GM19025 (cell line): ENCODE data around the gene SH3TC1.
A peak's percentile ranks its signal among the peaks of the same experiment; 100 is the strongest.

Source experiments
- ATAC-seq: cut with Tn5 transposase; IDR thresholded peaks from one replicate; pipeline ENCODE4 v1.9.1; 2021; ENCODE audit warnings: mild to moderate bottlenecking, low read depth, moderate library complexity; ENCODE audit not compliant: unreplicated experiment

The SH3TC1 gene

DNA sequence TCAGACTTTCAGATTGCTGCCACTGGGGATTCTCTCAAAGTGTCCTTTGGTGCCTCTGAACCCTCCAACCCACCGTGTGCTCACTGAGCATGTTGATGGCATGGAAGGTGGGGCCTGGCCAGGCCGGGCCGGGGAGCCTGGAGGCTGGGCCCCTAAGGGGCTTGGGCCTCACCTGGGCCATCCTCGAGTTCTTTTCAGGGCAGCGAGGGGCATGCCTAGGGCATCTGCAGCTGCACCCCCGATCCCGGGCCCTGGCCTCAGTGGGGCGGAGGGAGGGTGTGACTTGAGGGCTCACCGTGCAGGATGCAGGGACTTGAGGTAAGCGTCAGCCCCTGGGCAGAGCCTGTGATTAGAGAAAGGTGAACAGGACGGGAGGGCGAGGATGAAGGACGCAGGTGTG lies 1.6 kb upstream of the SH3TC1 start:
- no peak for ATAC-seq

DNA sequence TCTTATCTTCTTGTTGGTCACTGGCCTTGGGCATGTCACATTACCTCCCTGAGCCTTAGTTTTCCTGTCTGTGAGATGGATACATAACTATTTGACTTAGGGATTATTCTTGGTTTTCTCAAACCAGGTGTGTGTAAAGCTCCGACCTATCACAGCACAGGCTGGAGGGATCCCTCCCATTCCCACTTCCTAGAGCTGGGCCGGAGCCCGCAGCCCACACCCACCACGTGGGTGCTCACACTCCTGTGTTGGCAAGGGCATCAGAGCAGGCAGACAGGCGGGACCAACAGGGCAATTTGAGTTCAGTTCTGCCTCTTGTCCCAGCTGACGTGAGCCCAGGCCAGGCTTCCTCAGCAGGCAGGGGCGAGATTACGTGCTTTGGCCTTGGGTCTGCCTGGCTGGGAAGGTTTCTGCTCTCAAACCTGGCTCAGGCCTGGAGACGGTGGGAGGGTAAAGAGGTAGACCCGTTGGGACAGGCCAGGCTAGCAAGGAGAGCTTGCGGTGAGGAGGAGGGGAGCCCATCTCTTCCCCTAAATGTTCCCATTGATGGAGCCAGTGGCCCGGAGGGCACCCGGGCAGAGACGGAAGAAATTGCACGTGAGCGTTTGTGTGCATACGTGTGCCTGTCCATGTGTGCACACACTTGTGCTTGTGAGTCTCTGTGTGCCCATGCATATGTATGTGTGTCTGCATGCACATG lies 734 bp upstream of the SH3TC1 start:
- ATAC-seq: peak; percentile 1

DNA sequence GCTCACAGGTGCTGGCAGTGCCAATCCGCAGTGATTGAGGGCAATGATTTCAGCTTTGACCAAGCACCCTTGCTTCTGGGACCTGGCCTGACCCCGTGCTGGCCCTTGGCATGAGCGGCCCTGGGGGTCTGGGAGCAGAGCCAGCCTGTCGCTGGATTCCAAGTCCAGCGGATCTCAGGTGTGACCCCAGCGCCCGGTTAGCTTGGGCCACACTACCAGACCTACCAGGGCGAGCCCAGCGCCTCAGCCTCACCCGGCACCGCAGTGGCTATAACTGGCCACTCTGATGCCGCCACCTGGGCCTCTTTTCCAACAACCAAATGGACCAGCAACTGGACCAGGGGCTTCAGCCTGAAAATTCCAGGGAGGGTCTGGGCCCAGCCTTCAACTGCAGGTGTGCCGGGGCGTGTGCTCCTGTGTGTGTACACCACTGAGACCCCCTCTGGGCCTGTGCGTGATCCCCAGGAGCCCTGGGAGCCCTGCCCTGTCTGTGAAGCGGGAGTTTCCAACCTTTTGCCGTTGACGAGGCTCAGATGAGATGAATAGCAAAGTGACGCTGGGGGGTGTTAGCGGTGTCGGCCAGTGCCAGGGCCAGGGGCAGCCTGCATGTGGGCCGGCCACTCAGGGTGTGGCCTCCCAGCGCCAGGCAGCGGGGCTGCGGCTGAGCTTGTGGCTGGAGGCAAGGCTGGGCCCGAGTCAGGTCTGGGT lies 658 bp downstream of the SH3TC1 start:
- ATAC-seq: no peak

DNA sequence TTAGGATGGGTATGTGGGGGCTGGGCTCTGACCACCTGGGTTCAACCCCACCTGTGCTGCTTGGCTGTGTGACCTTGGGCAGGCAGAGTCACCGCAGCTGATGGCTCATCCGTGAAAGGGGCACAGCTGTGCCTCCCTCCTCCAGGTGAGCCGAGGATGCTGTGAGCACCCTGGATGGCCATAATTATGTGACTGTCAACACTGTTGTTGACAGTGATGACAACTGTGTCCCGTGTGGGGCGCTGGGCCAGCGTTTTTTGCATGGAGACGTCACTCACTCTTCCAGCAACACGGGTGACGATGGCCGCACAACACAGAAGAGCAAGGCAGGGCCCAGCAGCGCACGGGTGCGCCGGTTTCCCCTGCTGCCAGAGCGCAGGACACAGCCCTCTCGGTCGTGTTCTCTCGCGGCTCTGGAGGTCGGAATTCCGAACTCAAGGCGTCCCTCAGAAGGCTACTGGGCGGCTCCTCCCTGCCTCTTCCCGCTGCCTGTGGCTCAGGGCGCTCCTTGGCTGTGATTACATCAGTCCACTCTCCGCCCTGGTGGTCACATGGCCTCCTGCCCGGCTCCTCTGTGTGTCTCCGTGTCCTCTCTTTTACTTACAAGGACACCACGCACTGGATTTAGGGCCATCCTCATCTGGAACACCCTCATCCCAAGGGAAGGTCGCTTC lies 1.3 kb downstream of the SH3TC1 start:
- no peak for ATAC-seq

DNA sequence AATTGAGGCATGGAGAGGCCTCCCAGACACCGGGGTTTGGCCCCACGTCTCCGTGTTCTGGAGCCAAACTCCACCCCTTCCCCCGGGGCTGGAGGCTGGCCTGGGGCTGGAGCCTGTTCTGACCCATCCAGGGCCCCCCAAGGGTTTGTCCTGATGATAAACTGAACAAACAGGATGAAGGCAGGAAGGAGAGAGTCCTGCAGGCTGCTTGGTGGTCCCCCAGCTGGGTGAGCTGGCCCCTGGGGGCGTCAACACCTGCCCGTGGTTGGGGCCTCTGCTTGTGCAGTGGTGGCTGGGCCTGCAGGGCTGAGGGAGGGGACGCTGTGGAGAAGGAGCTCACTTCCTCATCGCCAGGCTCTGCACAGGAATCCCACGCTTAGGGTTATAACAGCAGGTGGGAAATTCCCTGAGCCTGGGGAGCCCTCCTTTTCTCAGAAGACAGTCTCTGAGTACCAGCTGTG lies 2.3 kb downstream of the SH3TC1 start:
- ATAC-seq: peak; percentile 25

DNA sequence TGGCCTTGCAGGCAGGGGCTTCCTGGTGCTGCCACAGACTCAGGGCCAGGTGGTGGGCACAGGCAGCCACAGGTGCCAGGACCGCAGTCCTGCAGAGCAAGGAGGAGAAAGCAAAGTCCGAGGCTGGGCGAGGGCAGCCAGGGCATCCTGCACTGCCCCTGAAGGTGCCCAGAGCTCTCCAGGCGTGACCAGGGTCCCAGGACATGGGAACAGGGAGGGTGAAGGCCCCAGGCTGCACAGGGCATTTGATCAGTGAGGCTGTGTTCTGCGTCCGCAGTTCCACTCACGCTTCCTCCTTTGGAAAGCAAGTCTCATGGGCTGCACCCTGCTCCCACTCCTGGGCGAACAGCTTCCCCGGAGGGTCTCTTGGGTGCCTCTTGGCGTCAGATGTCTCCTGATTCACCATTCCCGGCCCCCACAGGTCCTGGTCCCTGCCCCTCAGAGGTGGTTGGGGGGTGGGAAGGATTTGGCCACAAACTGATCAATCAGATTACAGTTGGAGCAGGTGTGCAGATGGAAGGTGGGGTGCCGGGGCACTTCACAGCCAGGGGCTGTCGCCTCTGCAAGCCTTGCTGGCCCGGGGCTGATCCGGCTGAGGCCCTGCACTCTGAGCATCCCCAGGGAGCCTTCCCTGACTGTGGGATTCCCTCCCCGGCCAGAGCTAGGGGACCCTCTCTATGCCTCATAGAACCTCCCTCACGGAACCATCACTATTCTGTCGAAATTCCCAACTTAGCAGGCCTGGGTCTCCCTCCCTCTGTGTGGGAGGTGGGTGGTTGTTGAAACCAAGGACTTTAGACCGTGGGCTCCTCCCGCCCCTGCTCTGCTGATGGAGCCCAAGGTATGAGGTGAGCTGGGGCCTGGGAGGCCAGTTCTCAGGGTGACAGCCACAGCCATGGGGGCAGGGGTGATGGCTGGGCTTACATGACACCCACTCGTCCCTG lies 3.3 kb downstream of the SH3TC1 start:
- no peak for ATAC-seq

DNA sequence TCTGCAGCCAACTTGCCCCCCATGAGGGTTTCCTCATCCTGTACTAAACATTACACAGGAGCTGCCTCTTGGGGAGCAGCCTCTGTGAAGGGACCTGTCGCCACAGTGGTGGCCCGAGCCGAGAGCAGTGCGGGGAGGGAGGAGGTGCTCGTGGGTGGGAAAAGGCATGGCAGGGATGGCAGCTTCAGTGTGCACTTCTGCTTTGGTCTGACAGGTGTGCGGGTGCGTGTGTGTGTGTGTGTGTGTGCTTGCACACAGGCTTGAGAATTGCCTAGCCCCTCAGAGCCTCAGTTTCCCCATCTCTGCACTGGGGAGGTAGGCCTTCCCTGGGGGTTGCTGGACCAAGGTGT lies 3.9 kb downstream of the SH3TC1 start:
- ATAC-seq: no peak

DNA sequence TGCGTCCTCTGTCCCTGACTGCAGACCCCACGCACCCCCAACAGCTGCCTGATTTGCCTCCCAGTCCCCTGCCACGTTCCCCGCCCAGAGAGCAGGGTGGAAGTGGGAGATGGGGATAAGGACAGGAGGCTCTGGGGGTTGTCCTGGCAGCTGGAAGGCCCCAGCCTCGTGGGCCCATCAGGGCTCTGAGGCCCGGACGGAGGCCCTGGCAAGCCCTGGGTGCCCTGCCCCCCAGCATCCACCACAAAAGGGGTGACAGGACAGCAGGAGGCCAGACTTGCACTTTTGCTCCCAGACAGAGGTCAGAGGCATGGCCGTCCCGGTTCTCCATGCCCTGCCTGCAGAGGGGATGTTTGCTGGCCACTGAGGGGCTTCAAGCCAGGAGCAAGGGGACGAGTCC lies 4.7 kb downstream of the SH3TC1 start:
- ATAC-seq: no peak

DNA sequence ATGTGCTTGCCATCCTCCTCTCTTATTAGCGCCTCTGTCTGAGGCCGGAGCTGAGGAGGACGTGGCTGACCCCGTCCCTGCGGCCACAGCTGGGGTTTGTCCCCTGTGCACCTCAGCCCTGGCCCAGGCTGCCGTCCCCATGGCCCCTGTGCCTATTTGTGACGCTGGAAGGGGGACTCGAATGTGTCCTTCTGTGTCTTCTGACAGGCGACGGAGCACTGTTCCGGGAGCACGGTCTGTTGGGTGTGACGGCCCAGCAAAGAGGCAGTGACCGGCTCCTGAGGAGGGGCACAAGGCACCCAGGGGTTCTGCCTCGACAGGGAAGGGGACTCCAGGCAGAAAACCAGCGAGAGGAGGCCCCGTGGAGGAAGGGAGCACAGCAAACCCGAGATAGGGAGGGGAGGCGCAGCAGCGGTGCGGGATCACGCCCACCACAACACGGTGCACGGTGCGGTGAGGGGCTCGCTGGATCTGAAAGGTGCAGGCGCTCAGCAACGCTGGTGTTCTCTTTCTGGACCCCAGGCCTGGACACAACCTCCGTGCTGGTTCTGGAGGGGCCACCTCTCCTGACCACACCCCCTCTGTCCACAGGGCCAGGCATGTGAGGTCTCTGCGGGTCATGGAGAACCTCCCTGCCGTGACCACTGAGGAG lies 5.6 kb downstream of the SH3TC1 start:
- no peak for ATAC-seq

DNA sequence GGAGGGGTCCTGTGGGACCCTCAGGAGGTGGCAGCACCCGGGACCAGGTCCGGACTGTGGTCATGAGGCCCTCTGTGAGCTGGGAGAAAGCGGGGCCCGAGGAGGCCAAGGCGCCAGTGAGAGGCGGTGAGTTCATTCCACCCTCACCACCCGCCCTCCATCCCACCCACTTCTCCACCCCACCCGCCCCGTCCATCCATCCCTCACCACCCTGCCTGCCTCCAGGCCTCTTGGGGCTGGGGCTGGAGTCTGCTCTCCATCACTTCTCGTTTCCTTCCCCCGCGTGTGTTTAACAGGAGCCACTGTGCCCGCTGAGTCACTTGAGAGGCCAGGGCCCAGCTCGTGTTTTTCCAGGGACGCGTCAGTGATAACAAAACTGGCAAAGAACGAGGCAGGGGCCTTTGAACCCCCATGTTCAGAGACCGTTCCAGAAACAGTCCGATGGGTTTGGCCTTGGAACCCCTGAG lies 6.2 kb downstream of the SH3TC1 start:
- no peak for ATAC-seq

DNA sequence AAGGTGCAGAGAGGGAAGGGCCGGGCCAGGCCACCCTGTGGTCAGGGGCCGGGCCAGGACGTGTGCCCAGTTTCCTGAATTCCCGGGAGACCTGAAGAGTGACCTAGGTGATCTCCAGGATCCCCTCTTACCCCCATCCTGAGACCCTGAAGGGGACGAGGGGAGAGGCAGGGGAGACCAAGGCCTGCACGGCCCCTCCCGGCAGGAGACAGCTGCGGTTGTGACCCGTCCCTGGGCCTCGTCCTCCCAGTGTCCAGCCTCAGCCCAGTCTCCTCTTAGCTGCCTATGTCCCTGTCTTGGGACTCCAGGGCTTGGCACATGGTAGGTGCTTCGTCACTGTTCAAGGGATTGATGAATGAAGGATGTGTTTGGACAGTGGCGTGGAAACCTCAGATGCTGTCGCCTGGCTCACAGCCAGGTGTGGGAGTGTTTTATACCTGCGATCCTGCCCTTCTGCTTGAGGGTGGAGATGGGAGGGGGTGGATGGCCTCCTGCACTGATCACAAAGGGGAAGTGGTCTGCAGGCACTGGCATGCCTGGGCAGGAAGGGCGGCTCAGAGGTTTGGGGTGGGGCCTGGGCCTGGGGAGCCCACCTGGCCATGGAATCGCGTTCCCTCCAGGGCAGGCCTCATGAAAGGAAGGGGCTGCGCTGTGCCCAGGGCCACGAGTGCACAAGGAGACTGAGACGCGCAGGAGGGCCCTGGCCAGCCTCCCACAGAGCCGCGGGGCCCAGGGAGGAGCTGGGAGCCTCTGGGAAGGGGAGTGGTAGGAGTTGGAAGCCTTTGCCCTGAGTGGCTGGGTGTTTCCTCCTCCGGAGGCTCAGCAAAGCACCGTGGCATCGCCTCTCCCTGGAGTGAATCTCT lies 6.9 kb downstream of the SH3TC1 start:
- no peak for ATAC-seq

DNA sequence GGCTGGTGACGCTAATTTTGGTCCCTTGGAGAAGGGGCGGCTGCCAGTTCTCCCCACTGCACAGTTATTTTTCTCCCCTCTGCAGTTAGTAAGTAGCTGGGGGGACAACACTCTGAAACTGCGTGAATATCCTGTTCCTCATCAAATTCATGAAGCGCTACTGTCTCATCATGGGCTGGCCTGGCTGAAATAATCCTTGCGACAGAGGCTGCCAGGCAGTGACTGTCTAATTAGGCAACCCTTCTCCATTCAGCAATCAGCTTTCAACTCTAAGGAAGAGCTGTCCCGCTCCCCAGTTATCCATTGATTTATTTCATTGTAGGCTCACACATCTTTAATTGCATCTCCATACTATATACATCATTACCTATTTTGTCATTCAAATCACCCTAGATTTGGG lies 8.2 kb downstream of the SH3TC1 start:
- no peak for ATAC-seq

DNA sequence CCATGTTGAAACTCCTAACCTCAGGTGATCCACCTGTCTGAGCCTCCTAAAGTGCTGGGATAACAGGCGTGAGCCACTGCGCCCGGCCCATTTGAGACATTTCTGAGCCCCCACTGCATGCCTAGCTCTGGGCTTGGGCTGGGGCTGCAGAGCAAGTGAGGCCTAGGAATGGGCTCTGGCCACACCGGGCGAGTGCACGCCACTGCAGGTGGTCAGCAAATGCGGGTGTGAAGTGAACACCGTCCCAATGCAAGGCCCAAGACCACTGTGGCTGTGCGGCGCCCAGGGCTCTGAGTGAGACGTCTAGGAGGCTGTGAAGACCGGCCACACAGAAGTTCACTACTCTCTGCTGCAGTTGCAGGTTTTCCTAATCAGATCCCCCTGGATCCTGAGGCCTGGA lies 9.5 kb downstream of the SH3TC1 start:
- ATAC-seq: no peak

DNA sequence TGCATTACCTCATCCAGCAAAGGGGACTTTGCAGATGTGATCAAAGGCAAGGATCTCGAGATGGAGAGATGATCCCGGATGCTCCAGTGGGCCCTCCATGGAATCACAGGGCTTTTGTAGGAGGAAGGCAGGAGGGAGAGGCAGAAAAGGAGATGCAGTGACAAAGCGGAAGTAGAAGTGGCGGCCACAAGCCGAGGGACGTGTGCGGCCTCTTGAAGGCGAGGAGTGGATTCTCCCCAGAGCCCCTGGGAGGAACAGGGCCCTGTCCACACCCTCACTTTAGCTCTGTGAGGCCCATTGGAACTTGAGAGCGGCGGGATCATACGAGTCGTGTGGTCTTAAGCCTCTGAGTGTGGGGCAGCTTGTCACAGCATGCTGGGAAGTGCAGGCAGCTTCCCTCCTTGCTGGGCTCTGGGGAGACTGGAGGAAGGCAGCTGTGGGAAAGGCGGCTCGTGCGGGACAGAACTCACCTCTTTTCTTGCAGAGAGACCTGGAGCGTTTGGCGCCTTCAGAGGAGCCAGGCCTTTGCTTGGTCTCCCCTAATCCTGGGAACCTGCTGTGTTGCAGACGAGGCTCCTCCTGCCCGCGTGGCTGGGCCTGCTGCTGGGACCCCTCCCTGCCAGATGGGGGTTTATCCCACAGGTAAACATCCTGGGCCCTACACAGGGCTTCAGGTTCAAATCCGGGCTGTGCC lies 10.2 kb downstream of the SH3TC1 start:
- no peak for ATAC-seq

DNA sequence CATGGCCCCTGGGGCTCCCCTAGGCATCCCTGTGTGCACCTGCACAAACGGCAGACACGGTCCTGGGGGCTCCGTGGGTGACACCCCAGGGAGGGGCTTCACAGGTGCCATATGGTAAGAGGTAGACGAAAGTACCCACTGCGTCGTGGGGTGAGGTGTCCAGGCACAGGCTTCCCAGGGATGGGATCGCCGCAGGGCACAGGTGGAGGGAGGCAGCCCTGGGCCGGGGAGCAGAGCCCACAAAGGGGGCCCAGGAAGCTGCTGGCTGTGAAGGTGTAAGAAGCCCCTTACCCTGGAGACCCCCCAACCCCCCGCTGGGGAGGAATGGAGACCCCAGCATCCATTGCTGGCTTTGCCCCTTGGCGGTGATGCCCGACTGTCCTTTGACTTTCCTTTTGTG lies 10.9 kb downstream of the SH3TC1 start:
- no peak for ATAC-seq

DNA sequence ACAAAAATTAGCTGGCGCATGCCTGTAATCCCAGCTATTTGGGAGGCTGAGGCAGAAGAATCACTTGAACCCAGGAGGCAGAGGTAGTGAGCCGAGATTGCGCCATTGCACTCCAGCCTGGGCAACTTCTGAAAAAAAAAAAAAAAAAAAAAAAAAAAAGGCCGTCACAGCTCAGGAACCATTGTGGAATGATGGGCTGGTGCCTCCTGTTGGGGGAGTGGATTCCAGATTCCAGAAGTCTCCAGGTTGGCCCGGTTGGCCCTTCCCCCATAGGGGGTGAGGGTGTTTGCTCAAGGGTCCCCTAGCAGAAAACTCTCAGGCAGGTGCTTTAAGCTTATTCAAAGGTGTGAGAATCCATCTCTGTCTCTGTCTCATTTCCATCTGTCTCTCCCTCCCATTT lies 11.5 kb downstream of the SH3TC1 start:
- ATAC-seq: no peak

DNA sequence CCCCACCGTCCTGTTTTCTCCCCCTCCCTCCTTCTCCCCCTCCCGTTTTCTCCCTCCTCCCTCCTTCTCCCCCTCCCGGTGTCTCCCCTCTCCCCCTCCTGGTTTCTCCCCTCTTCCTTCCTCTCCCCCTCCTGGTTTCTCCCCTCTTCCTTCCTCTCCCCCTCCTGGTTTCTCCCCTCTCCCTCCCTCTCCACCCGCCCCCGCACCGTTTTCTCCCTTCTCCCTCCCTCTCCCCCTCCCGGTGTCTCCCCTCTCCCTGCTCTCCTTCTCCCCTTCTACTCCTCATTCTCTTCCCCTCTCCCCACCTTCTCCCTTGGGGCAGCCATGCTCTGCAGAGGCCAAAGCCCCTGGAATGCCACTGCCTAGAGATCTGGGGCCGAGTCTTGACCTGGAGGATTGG lies 12.2 kb downstream of the SH3TC1 start:
- no peak for ATAC-seq

DNA sequence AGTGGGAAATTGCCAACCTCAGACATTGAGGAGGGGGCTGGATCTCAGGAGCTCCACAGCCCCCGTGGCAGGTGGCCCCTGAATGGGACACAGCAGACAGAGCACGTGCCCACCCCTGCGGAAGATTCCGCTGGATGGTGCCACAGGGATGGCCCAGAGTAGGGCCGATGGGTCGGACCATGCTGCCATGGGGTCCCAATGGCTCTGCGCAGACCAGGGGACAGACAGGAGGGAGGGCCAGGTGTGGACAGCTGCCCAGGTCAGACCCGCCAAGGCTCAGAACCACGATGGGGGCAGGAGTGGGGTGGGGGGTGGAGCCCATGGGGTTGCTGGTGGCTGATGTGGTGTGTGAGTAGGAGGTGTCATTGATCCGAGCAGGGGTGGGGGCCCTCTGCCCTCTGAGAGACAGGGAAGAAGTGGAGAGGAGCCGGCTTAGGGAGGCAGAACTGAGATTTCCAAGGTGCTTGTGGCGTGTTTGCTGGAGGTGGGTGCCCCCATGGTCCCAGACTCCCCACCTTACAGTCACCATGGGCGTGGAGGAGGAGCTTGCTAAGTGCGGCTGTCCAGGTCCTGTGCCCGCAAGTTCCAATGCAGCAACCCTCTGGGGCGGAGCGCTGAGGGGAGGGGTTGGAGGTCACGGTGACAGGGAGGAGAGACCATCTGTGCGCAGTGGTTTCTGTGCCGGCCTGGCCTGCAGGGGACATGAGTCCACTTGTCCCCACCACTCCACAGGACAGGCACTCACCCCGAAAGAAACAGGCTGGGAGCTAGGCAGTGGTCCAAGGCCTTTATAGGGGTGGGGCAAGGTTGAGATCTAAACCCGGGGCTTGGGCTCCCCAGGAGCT lies 12.9 kb downstream of the SH3TC1 start:
- ATAC-seq: no peak
